ENCODE data around the gene SLC25A10. TPM values are rescaled to one million over a fixed set of nuclear protein-coding genes. Genes with fewer than 3 reads are reported as not detected.

SLC25A10 gene
- total and polyA plus RNA-seq, 10 of the 15 experiments (the other 5 are each of a cell fraction or from before 2014, with no cell fraction given) = 0.11 to 72.7 (median 22.3) TPM

DNA sequence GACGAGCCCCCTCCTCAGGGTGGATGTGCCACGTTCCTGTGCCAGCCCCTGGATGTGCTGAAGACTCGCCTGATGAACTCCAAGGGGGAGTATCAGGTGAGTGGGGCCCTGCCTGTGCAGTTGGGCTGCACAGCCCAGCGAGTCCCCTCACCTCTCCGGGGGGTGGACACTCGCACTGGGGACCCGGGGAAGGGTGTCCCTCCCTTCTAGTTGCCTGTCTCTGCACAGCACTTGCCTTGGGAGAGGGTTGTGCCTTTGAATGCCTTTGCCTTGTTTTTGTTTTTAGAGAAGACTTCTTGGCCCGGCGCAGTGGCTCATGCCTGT is 5.6 kb downstream of the SLC25A10 start:
- H3K9me3 ChIP-seq (replicated peaks; ENCODE audit: control insufficient read depth, insufficient read depth, low read length) = no peaks in the 10 kb centered on the region
- no peak for DNase-seq (ENCODE audit: low read depth, low spot score)
- in situ Hi-C loops (cut with MboI) (loop anchor here (5.0 kb wide), 1 partner anchor 105 kb away; no protein-coding TSS in a partner anchor), intact Hi-C loops (cut with micrococcal nuclease; ENCODE audit: unreplicated experiment) (no loop called here)
- POLR2A ChIA-PET = no interaction called here
- H3K27me3 ChIP-seq (replicated peaks in 1 of 2; ENCODE audit: control insufficient read depth in 2 of 2, insufficient read depth in 2 of 2, low read length in 1 of 2) = no peaks in the 10 kb centered on the region
- FAIRE-seq = no peak
- peaks cover 0 to 4% of the 10 kb centered on the region in 2 experiments; a peak in 2 of 4 replicates for H3K36me3 ChIP-seq (ENCODE audit: control insufficient read depth in 2 of 2, insufficient read depth in 2 of 2, low read length in 1 of 2)
- TF ChIP-seq HDGF (IDR thresholded peaks at IDR 0.05) (no peak), PAX5 (IDR thresholded peaks at IDR 0.05; ENCODE audit: borderline replicate concordance, low read depth, low read length) (no peak), ZNF274 (IDR thresholded peaks at IDR 0.05; ENCODE audit: insufficient read depth, insufficient read length) (no peak), CBX5 (IDR thresholded peaks at IDR 0.05; ENCODE audit: low read depth) (no peak), CHD2 (IDR thresholded peaks at IDR 0.05; ENCODE audit: borderline replicate concordance, low read depth, low read length) (no peak), GATAD2B (conservative IDR thresholded peaks at IDR 0.05; ENCODE audit: low read depth) (no peak), CBFB (IDR thresholded peaks at IDR 0.05; ENCODE audit: low read depth) (no peak), MTA2 (IDR thresholded peaks at IDR 0.05; ENCODE audit: low read depth) (no peak)
- ATAC-seq = no peak
- H4K20me1 ChIP-seq (ENCODE audit: control insufficient read depth, insufficient read depth) = no peaks in the 10 kb centered on the region
- RAD21 ChIA-PET (ENCODE audit: unreplicated experiment) = no interaction called here
- H3K4me1 ChIP-seq (ENCODE audit: control insufficient read depth, insufficient read depth, low read length) = 0 out of 2 replicates have a peak, but pooled peaks cover 4% of the 10 kb centered on the region
- no peak overlapping the region for H3K4me3 ChIP-seq
- 81% methylated on average over 9 of the region's 9 CpGs for WGBS (ENCODE audit: insufficient coverage, insufficient replicate concordance, low lambda C conversion rate, missing lambda C conversion rate)
- BruUV-seq (replicated peaks) = no TSS peak
- SMC1A ChIA-PET (ENCODE audit: uncharacterized antibody, unreplicated experiment) = no interaction called here
- H2AFZ ChIP-seq (ENCODE audit: control insufficient read depth, low read depth, low read length) = no peak overlapping the region
- no peak overlapping the region for H3K27ac ChIP-seq (ENCODE audit: control insufficient read depth, insufficient read depth)
- peaks cover 13% of the 10 kb centered on the region for H3K79me2 ChIP-seq (ENCODE audit: control insufficient read depth, insufficient read depth, low read length)
- CTCF ChIA-PET = no interaction called here
- no peak overlapping the region for H3K4me2 ChIP-seq (ENCODE audit: control insufficient read depth, insufficient read depth)
- no peak overlapping the region for H3K9ac ChIP-seq (ENCODE audit: control insufficient read depth, insufficient read depth, low read length)

GRCh38 chr17:81719410-81720266 is 7.6 kb downstream of the SLC25A10 start:
- TF ChIP-seq E2F4 (IDR thresholded peaks at IDR 0.05; ENCODE audit: low read depth, low read length) = no peak
- TF ChIP-seq, protein P1, sequence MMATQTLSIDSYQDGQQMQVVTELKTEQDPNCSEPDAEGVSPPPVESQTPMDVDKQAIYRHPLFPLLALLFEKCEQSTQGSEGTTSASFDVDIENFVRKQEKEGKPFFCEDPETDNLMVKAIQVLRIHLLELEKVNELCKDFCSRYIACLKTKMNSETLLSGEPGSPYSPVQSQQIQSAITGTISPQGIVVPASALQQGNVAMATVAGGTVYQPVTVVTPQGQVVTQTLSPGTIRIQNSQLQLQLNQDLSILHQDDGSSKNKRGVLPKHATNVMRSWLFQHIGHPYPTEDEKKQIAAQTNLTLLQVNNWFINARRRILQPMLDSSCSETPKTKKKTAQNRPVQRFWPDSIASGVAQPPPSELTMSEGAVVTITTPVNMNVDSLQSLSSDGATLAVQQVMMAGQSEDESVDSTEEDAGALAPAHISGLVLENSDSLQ (IDR thresholded peaks at IDR 0.05) = no peak
- no peak for TF ChIP-seq POU2F2 (IDR thresholded peaks at IDR 0.05; ENCODE audit: borderline replicate concordance, low read depth, low read length)
- TF ChIP-seq ZNF24 (IDR thresholded peaks at IDR 0.05) = no peak
- TF ChIP-seq, protein P2, sequence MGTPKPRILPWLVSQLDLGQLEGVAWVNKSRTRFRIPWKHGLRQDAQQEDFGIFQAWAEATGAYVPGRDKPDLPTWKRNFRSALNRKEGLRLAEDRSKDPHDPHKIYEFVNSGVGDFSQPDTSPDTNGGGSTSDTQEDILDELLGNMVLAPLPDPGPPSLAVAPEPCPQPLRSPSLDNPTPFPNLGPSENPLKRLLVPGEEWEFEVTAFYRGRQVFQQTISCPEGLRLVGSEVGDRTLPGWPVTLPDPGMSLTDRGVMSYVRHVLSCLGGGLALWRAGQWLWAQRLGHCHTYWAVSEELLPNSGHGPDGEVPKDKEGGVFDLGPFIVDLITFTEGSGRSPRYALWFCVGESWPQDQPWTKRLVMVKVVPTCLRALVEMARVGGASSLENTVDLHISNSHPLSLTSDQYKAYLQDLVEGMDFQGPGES (IDR thresholded peaks at IDR 0.05) = no peak
- TF ChIP-seq BHLHE40 (IDR thresholded peaks at IDR 0.05; ENCODE audit: borderline replicate concordance in 1 of 2, low read depth in 2 of 2, low read length in 1 of 2) = no peak
- ChIA-PET RAD21 (ENCODE audit: unreplicated experiment) (no interaction called here), SMC1A (ENCODE audit: uncharacterized antibody, unreplicated experiment) (no interaction called here), POLR2A (no interaction called here), CTCF (no interaction called here)
- no peaks in the 10 kb centered on the region; the same call in 1 of the 2 replicates for H3K79me2 ChIP-seq (ENCODE audit: control insufficient read depth, insufficient read depth, low read length)
- peaks cover 0 to 4% of the 10 kb centered on the region in 2 experiments; a peak in 2 of 4 replicates for H3K36me3 ChIP-seq (ENCODE audit: control insufficient read depth in 2 of 2, insufficient read depth in 2 of 2, low read length in 1 of 2)
- in situ Hi-C loops (cut with MboI) = loop anchor here (5.0 kb wide), 1 partner anchor 103 kb away; no protein-coding TSS in a partner anchor
- 82% methylated on average over 31 of the region's 33 CpGs for WGBS (ENCODE audit: insufficient coverage, insufficient replicate concordance, low lambda C conversion rate, missing lambda C conversion rate)
- no peak overlapping the region for H3K27ac ChIP-seq (ENCODE audit: control insufficient read depth, insufficient read depth)
- ATAC-seq (no peak), DNase-seq (ENCODE audit: low read depth, low spot score) (no peak), FAIRE-seq (no peak)
- no peaks in the 10 kb centered on the region; the same call in 1 of the 2 replicates for H3K4me1 ChIP-seq (ENCODE audit: control insufficient read depth, insufficient read depth, low read length)
- no peaks in the 10 kb centered on the region for H4K20me1 ChIP-seq (ENCODE audit: control insufficient read depth, insufficient read depth)
- no peak overlapping the region for H3K9ac ChIP-seq (ENCODE audit: control insufficient read depth, insufficient read depth, low read length)
- H3K27me3 ChIP-seq (replicated peaks in 1 of 2; ENCODE audit: control insufficient read depth in 2 of 2, insufficient read depth in 2 of 2, low read length in 1 of 2) = no peaks in the 10 kb centered on the region
- no peak overlapping the region for H2AFZ ChIP-seq (ENCODE audit: control insufficient read depth, low read depth, low read length)
- H3K4me2 ChIP-seq (ENCODE audit: control insufficient read depth, insufficient read depth) = no peak overlapping the region
- BruUV-seq (replicated peaks) = no TSS peak
- H3K9me3 ChIP-seq (replicated peaks; ENCODE audit: control insufficient read depth, insufficient read depth, low read length) = no peaks in the 10 kb centered on the region
- H3K4me3 ChIP-seq = no peak overlapping the region
- intact Hi-C loops (cut with micrococcal nuclease; ENCODE audit: unreplicated experiment) = no loop called here

All from GM12878 (cell line).